Loucy (cell line): Measurements from ENCODE around the gene PDE4D.

Experiments used
- H2AFZ ChIP-seq: fragments of 200-600 bp; sonication (generic); 2 replicates; pipeline ENCODE4 v1.6.0; 2016; ENCODE audit warnings: antibody characterized with exemption, mild to moderate bottlenecking, low read length, moderate library complexity
- H3F3A ChIP-seq: fragments of 200-600 bp; 2 replicates; pipeline ENCODE4 v1.6.0; 2016; ENCODE audit warnings: antibody characterized with exemption, low read depth, mild to moderate bottlenecking
- H3K27me3 ChIP-seq: fragments of 200-600 bp; sonication (generic); 2 replicates; pipeline ENCODE4 v1.6.1; 2014; ENCODE audit warnings: low read length, mild to moderate bottlenecking; ENCODE audit not compliant: insufficient read depth, poor library complexity, severe bottlenecking
- H3K36me3 ChIP-seq: fragments of 200-600 bp; sonication (generic); 2 replicates; pipeline ENCODE4 v1.6.1; 2016; ENCODE audit warnings: low read length; ENCODE audit not compliant: insufficient read depth
- H3K4me1 ChIP-seq: fragments of 200-600 bp; sonication (generic); 2 replicates; pipeline ENCODE4 v1.5.1; 2014; ENCODE audit warnings: low read length, mild to moderate bottlenecking; ENCODE audit not compliant: insufficient read depth, poor library complexity, severe bottlenecking
- H3K4me2 ChIP-seq: fragments of 200-600 bp; sonication (generic); 2 replicates; pipeline ENCODE4 v1.6.0; 2014; ENCODE audit warnings: antibody characterized with exemption, low read length, low read depth, mild to moderate bottlenecking; ENCODE audit not compliant: poor library complexity, severe bottlenecking
- H3K4me3 ChIP-seq: fragments of 200-600 bp; sonication (generic); 2 replicates; pipeline ENCODE4 v1.5.1; 2014; ENCODE audit warnings: low read length, mild to moderate bottlenecking, mixed read lengths; ENCODE audit not compliant: poor library complexity, severe bottlenecking
- H3K79me2 ChIP-seq: fragments of 200-600 bp; sonication (generic); 2 replicates; pipeline ENCODE4 v1.6.1; 2014; ENCODE audit warnings: low read length; ENCODE audit not compliant: insufficient read depth
- H3K9ac ChIP-seq: fragments of 200-600 bp; sonication (generic); 2 replicates; pipeline ENCODE4 v1.6.0; 2014; ENCODE audit warnings: mild to moderate bottlenecking, low read depth, low read length, moderate library complexity; ENCODE audit not compliant: poor library complexity, severe bottlenecking
- H3K9me2 ChIP-seq: fragments of 200-600 bp; sonication (generic); replicated peaks from 2 replicates; pipeline ENCODE4 v1.6.1; 2016; ENCODE audit warnings: low read depth, low read length, mixed read lengths
- H3K9me3 ChIP-seq: fragments of 200-600 bp; sonication (generic); 2 replicates; pipeline ENCODE4 v1.6.1; 2014; ENCODE audit warnings: mild to moderate bottlenecking, antibody characterized with exemption, low read length, low read depth; ENCODE audit not compliant: insufficient read depth
- H4K20me1 ChIP-seq: fragments of 200-600 bp; sonication (generic); 2 replicates; pipeline ENCODE4 v1.6.0; 2014; ENCODE audit warnings: antibody characterized with exemption, low read length, mild to moderate bottlenecking; ENCODE audit not compliant: insufficient read depth, poor library complexity, severe bottlenecking
- CTCF ChIP-seq: fragments of 200-600 bp; sonication (generic); conservative IDR thresholded peaks from 2 replicates; pipeline ENCODE4 v1.5.1; 2014; ENCODE audit warnings: mild to moderate bottlenecking, antibody characterized with exemption, low read length
- EZH2phosphoT487 ChIP-seq: fragments of 200-600 bp; IDR thresholded peaks from 2 replicates; pipeline ENCODE4 v1.6.1; 2018; ENCODE audit warnings: antibody characterized with exemption, mild to moderate bottlenecking, moderate library complexity, borderline replicate concordance

Gene PDE4D

GRCh38 chr5:59430066-59430685 lies 463.4 kb downstream of the PDE4D start:
- no peaks in the 10 kb centered on the region for H3F3A ChIP-seq
- no peak overlapping the region for H2AFZ ChIP-seq
- no peaks in the 10 kb centered on the region for H3K9me2 ChIP-seq
- H3K79me2 ChIP-seq: no peaks in the 10 kb centered on the region
- H3K4me2 ChIP-seq: no peak overlapping the region
- no peaks in the 10 kb centered on the region for H4K20me1 ChIP-seq
- no peak overlapping the region for H3K9ac ChIP-seq
- no peak overlapping the region for H3K4me3 ChIP-seq
- no peaks in the 10 kb centered on the region for H3K9me3 ChIP-seq
- no peaks in the 10 kb centered on the region for H3K27me3 ChIP-seq
- no peaks in the 10 kb centered on the region for H3K36me3 ChIP-seq
- no peaks in the 10 kb centered on the region for H3K4me1 ChIP-seq
- TF ChIP-seq CTCF (no peak), EZH2phosphoT487 (no peak)

GRCh38 chr5:59428391-59428790 lies 465.1 kb downstream of the PDE4D start:
- H3K9me3 ChIP-seq: no peaks in the 10 kb centered on the region

DNA sequence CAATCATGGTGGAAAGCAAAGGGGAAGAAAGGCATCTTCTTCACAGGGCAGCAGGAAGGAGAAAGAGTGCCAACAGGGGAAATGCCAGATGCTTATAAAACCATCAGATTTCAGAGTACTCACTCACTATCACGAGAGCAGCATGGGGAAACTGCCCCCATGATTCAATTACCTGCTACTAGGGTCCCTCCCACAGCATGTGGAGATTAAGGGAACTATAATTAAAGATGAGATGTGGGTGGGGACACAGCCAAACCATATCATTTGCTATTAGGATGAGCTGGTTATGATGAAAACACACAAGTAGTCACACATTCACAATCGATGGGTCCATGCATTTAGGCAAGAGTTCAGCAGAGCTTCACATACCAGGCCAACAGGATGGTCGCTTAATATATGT lies 469.0 kb downstream of the PDE4D start:
- Histone ChIP-seq H3K4me2 (no peak overlapping the region), H3K9me3 (no peaks in the 10 kb centered on the region), H3K9ac (no peak overlapping the region), H3K79me2 (no peaks in the 10 kb centered on the region), H3F3A (no peaks in the 10 kb centered on the region), H3K4me3 (no peak overlapping the region), H2AFZ (no peak overlapping the region), H3K27me3 (no peaks in the 10 kb centered on the region), H3K36me3 (no peaks in the 10 kb centered on the region), H4K20me1 (no peaks in the 10 kb centered on the region), H3K9me2 (no peaks in the 10 kb centered on the region), H3K4me1 (no peaks in the 10 kb centered on the region)
- TF ChIP-seq EZH2phosphoT487 (no peak), CTCF (no peak)

More at GRCh38 chr5:59428391-59428790, 465.1 kb downstream of the PDE4D start:
- H3K9me2 ChIP-seq: no peaks in the 10 kb centered on the region
- H3F3A ChIP-seq: no peaks in the 10 kb centered on the region
- H2AFZ ChIP-seq: no peak overlapping the region
- H3K79me2 ChIP-seq: no peaks in the 10 kb centered on the region
- no peaks in the 10 kb centered on the region for H3K36me3 ChIP-seq
- H3K4me2 ChIP-seq: no peak overlapping the region
- no peak overlapping the region for H3K9ac ChIP-seq
- no peak overlapping the region for H3K4me3 ChIP-seq
- TF ChIP-seq EZH2phosphoT487 (no peak), CTCF (no peak)
- no peaks in the 10 kb centered on the region for H4K20me1 ChIP-seq
- no peaks in the 10 kb centered on the region for H3K4me1 ChIP-seq
- H3K27me3 ChIP-seq: no peaks in the 10 kb centered on the region
